SK-N-SH (cell line): ENCODE data around the gene ZNF91. TPM values are rescaled to one million over a fixed set of nuclear protein-coding genes. Genes with fewer than 3 reads are reported as not detected.

Experiments
- CTCF ChIA-PET: fragments of 300-600, 350-600 bp; formaldehyde crosslinking; extraction: SDS; loops from one replicate; lab custom pipeline; 2021; lab: Yijun Ruan, JAX
- POLR2A ChIA-PET: fragments of 350-600 bp; sonication (Branson Sonifier 250); formaldehyde crosslinking; extraction: SDS; loops from one replicate; lab custom pipeline; 2020; ENCODE audit warnings: antibody characterized with exemption, inconsistent platforms; lab: Yijun Ruan, JAX
- DNase-seq: peaks from one replicate; pipeline ENCODE4 v3.0.0; 2012
- H2AFZ ChIP-seq: fragments of 200-600 bp; sonication (generic); 2 replicates; pipeline ENCODE4 v1.8.1; 2016; ENCODE audit warnings: antibody characterized with exemption, mild to moderate bottlenecking, low read depth
- H3F3A ChIP-seq: fragments of 200-600 bp; sonication (generic); replicated peaks from 2 replicates; pipeline ENCODE3; 2016; ENCODE audit warnings: antibody characterized with exemption, mild to moderate bottlenecking; ENCODE audit not compliant: insufficient read depth
- H3K27ac ChIP-seq, 2 experiments: fragments of 200-500 bp in 1 of 2; fragments of 200-600 bp in 1 of 2; sonication (Bioruptor generic) in 1 of 2; sonication (generic), shearing (Covaris generic) in 1 of 2; 2 replicates each; pipeline versions ENCODE4 v1.5.1 to v1.6.1; 2014 to 2016; ENCODE audit warnings: low read depth in 2 of 2, inconsistent platforms in 1 of 2, low read length in 1 of 2, mild to moderate bottlenecking in 1 of 2, mixed read lengths in 1 of 2
- H3K27me3 ChIP-seq: fragments of 200-600 bp; sonication (generic), shearing (Covaris generic); 2 replicates; pipeline ENCODE4 v1.6.1; 2016; ENCODE audit warnings: mixed run types; ENCODE audit not compliant: insufficient read depth
- H3K36me3 ChIP-seq, 2 experiments: fragments of 200-500 bp in 1 of 2; fragments of 200-600 bp in 1 of 2; sonication (Bioruptor generic) in 1 of 2; sonication (generic) in 1 of 2; replicated peaks in 1 of 2; 2 replicates each; pipeline versions ENCODE3 to v1.5.1; 2014 to 2016; ENCODE audit warnings: low read length in 1 of 2, mild to moderate bottlenecking in 1 of 2; ENCODE audit not compliant: insufficient read depth in 2 of 2, control insufficient read depth in 1 of 2
- H3K4me1 ChIP-seq, 2 experiments: fragments of 200-500 bp in 1 of 2; fragments of 200-600 bp in 1 of 2; sonication (Bioruptor generic) in 1 of 2; sonication (generic), shearing (Covaris generic) in 1 of 2; 2 replicates each; pipeline versions ENCODE4 v1.5.1 to v1.6.1; 2014 to 2016; ENCODE audit warnings: low read depth in 1 of 2, low read length in 1 of 2, mixed run types in 1 of 2; ENCODE audit not compliant: insufficient read depth in 2 of 2, control insufficient read depth in 1 of 2
- H3K4me2 ChIP-seq: fragments of 200-600 bp; sonication (generic), shearing (Covaris generic); 2 replicates; pipeline ENCODE4 v1.6.1; 2017; ENCODE audit warnings: mixed run types
- H3K4me3 ChIP-seq, 2 experiments: fragments of 200-500 bp in 1 of 2; fragments of 200-600 bp in 1 of 2; sonication (Bioruptor generic) in 1 of 2; sonication (generic), shearing (Covaris generic) in 1 of 2; 2 replicates each; pipeline versions ENCODE4 v1.5.1 to v1.8.1; 2014 to 2016; ENCODE audit warnings: low read depth in 2 of 2, inconsistent platforms in 1 of 2, low read length in 1 of 2, mild to moderate bottlenecking in 1 of 2, mixed read lengths in 1 of 2, moderate library complexity in 1 of 2
- H3K79me2 ChIP-seq: fragments of 200-600 bp; sonication (generic); 2 replicates; pipeline ENCODE4 v1.8.1; 2017; ENCODE audit warnings: mild to moderate bottlenecking; ENCODE audit not compliant: insufficient read depth
- H3K9ac ChIP-seq: fragments of 200-600 bp; sonication (generic); 2 replicates; pipeline ENCODE4 v1.6.1; 2017; ENCODE audit warnings: mixed run types
- H3K9me2 ChIP-seq: fragments of 200-600 bp; sonication (generic); 2 replicates; pipeline ENCODE4 v1.6.1; 2017; ENCODE audit warnings: mixed run types
- H3K9me3 ChIP-seq: fragments of 200-600 bp; sonication (generic); 2 replicates; pipeline ENCODE4 v1.6.1; 2017; ENCODE audit warnings: mixed run types, mild to moderate bottlenecking, moderate library complexity
- H4K20me1 ChIP-seq: fragments of 200-600 bp; sonication (generic); 2 replicates; pipeline ENCODE4 v1.6.1; 2017; ENCODE audit warnings: mild to moderate bottlenecking, mixed run types; ENCODE audit not compliant: insufficient read depth
- CTCF ChIP-seq: fragments of 200-600 bp; sonication (generic); IDR thresholded peaks from 2 replicates; pipeline ENCODE4 v1.6.1; 2017; ENCODE audit warnings: antibody characterized with exemption, mild to moderate bottlenecking, moderate library complexity
- FOSL2 ChIP-seq: IDR thresholded peaks from 2 replicates; pipeline ENCODE4 v1.4.0; 2012; ENCODE audit warnings: low read depth, mild to moderate bottlenecking, moderate library complexity, borderline replicate concordance
- FOXM1 ChIP-seq: IDR thresholded peaks from 2 replicates; pipeline ENCODE4 v1.4.0; 2012; ENCODE audit warnings: low read depth, mild to moderate bottlenecking
- IRF3 ChIP-seq: fragments of 150-350 bp; IDR thresholded peaks from 2 replicates; pipeline ENCODE4 v1.6.1; 2016; ENCODE audit warnings: mild to moderate bottlenecking, low read depth, low read length
- MEF2A ChIP-seq: IDR thresholded peaks from 2 replicates; pipeline ENCODE4 v1.4.0; 2012; ENCODE audit warnings: low read depth, borderline replicate concordance
- MXI1 ChIP-seq: IDR thresholded peaks from 2 replicates; pipeline ENCODE4 v1.6.1; 2012; ENCODE audit warnings: mild to moderate bottlenecking, low read depth, low read length, improper control_type of control experiment
- NFIC ChIP-seq: IDR thresholded peaks from 2 replicates; pipeline ENCODE4 v1.4.0; 2012; ENCODE audit warnings: borderline replicate concordance
- NRF1 ChIP-seq: IDR thresholded peaks from 2 replicates; pipeline ENCODE4 v1.6.1; 2012; ENCODE audit warnings: low read depth, mild to moderate bottlenecking, low read length
- RAD21 ChIP-seq: IDR thresholded peaks from 2 replicates; pipeline ENCODE4 v1.6.1; 2012; ENCODE audit warnings: mild to moderate bottlenecking, low read length
- RCOR1 ChIP-seq: fragments of 150-350 bp; IDR thresholded peaks from 2 replicates; pipeline ENCODE4 v1.6.1; 2017; ENCODE audit warnings: antibody characterized with exemption, low read length
- RFX5 ChIP-seq: IDR thresholded peaks from 2 replicates; pipeline ENCODE4 v1.6.1; 2012; ENCODE audit warnings: mild to moderate bottlenecking, improper control_type of control experiment, low read length
- SIN3A ChIP-seq: IDR thresholded peaks from 2 replicates; pipeline ENCODE4 v1.6.1; 2012; ENCODE audit warnings: low read depth, mild to moderate bottlenecking, low read length, moderate library complexity, borderline replicate concordance
- WGBS: methylation state at CpG from one replicate; pipeline ENCODE4 v1.1.6; 2017; ENCODE audit warnings: low lambda C conversion rate; 5-methylcytosine and 5-hydroxymethylcytosine counted together
- polyA plus RNA-seq, 3 experiments: library from polyadenylated mRNA; depleted of rRNA; stranded (reverse); fragments of >200 nt; gene quantifications; 2 replicates each; pipeline ENCODE4 v1.2.3, GENCODE V29; 2012

Gene ZNF91
- polyA plus RNA-seq, 1 of the 3 experiments (the other 2 are of a cell fraction): 11.8 TPM

GRCh38 chr19:23395041-23395721 is at the start of gene ZNF91 (continued):
- TF ChIP-seq NRF1 (no peak), RAD21 (no peak), SIN3A (no peak), FOXM1 (no peak)

DNA sequence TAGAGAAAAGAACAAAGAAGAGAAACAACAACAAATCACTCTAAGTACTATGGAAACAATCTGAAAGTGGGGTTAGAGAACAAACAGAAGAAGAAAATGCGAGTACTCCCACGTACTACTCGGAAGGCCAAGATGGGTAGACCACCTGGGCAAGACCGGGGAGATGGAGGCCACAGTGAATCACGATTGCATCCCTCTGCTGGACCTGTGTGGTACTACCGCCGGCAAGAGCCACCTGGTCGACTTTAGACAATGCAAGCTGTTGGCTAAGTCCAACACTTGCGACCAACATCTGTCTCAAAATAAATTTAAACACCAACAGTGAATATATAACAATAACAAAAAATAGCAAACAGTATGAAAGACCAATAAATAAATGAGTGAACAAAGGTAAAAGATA is 45.5 kb upstream of the ZNF91 start:
- TF ChIP-seq RCOR1: no peak
- peak; percentile 33 for TF ChIP-seq RAD21
- no peak for TF ChIP-seq MEF2A
- no peak for TF ChIP-seq NFIC
- TF ChIP-seq CTCF: peak; percentile 48
- no peak for TF ChIP-seq FOSL2
- no peak for TF ChIP-seq RFX5
- Histone ChIP-seq H3K27me3 (no peaks in the 10 kb centered on the region), H4K20me1 (no peaks in the 10 kb centered on the region), H3K4me3 (no peak overlapping the region), H3F3A (no peaks in the 10 kb centered on the region), H3K79me2 (no peaks in the 10 kb centered on the region), H3K4me2 (no peak overlapping the region), H3K36me3 (no peaks in the 10 kb centered on the region), H2AFZ (no peak overlapping the region), H3K9ac (no peak overlapping the region), H3K9me2 (no peaks in the 10 kb centered on the region), H3K9me3 (peaks cover 3% of the 10 kb centered on the region; the same call in 1 of the 2 replicates), H3K27ac (no peak overlapping the region), H3K4me1 (no peaks in the 10 kb centered on the region)
- WGBS: 28% methylated on average over 9 of the region's 9 CpGs
- ChIA-PET POLR2A (no interaction called here), CTCF (interaction anchor here (1.0 to 2.1 kb wide), 6 partner anchors 8 to 191 kb away, joined by 3 to 7 read pairs (median 4); partner anchors contain the start of gene ZNF724)
- peak; percentile 39 for DNase-seq

- no peaks in the 10 kb centered on the region for H3K36me3 ChIP-seq
- no peaks in the 10 kb centered on the region for H3F3A ChIP-seq
- H3K27me3 ChIP-seq: no peaks in the 10 kb centered on the region
- no peak overlapping the region for H3K4me2 ChIP-seq
- CTCF ChIA-PET: interaction anchor here (0.6 to 2.1 kb wide), 7 partner anchors 9 to 405 kb away, joined by 3 to 7 read pairs (median 4); partner anchors contain the start of gene ZNF724
- POLR2A ChIA-PET: no interaction called here
- TF ChIP-seq MXI1: no peak
- no peak for TF ChIP-seq IRF3
- H3K9me3 ChIP-seq: peaks cover 3% of the 10 kb centered on the region; the same call in 1 of the 2 replicates
- H3K9me2 ChIP-seq: no peaks in the 10 kb centered on the region
- no peaks in the 10 kb centered on the region for H3K79me2 ChIP-seq
- no peak overlapping the region for H3K4me3 ChIP-seq
- H3K9ac ChIP-seq: no peak overlapping the region
- no peaks in the 10 kb centered on the region for H3K4me1 ChIP-seq
- 34% methylated on average over 9 of the region's 9 CpGs for WGBS
- DNase-seq: peak; percentile 30
- no peaks in the 10 kb centered on the region for H4K20me1 ChIP-seq
- H3K27ac ChIP-seq: no peak overlapping the region
- no peak overlapping the region for H2AFZ ChIP-seq
These were observed 44.9 kb upstream of the ZNF91 start for GRCh38 chr19:23440207-23440606.
